GM21423 (cell line): Measurements from ENCODE around the gene CENPP.
"Not testable (repeated sequence)": the region's sequence is repeated elsewhere in the genome, so short reads cannot be mapped to it uniquely, and the experiment has no call there.

ENCODE experiments used
- ATAC-seq: cut with Tn5 transposase; IDR thresholded peaks from one replicate; pipeline ENCODE4 v1.9.1; 2021; ENCODE audit warnings: mild to moderate bottlenecking, moderate library complexity; ENCODE audit not compliant: unreplicated experiment

Gene CENPP

DNA sequence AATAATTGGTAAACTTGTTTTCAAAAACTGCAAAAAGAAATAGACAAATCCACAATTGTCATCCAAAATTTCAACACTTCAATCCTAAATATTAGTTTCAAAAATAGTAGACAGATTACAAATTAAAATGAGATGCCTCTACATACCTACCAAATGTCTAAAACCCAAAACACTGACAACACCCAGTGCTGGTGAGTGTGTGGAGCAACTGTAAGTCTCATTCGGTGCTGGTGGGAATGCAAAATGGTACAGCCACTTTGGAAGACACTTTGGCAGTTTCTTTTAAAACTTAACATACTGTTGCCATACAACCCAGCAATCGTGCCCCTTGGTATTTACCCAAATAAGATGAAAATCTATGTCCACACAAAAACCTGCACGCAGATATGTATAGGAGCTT lies 203.4 kb downstream of the CENPP start:
- ATAC-seq, result no peak

DNA sequence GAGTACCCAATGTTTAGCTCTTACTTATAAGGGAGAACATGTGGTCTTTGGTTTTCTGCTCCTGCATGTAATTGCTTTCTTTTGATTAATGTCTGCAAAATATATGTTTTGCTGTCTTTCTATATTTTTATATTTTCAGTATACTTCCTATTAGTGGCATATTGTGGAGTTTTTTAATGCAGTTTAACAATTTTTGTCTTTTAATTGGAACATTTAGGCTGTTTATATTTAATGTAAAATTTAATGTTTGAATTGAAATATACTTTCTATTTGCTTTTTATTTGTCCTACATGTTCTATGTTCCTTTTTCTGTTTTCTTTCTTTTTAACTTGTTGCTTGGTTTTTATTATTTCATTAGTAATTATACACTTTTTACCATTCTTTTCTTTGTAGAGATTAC lies 205.1 kb downstream of the CENPP start:
- no peak for ATAC-seq

GRCh38 chr9:92534204-92534603 lies 208.5 kb downstream of the CENPP start:
- no peak for ATAC-seq

DNA sequence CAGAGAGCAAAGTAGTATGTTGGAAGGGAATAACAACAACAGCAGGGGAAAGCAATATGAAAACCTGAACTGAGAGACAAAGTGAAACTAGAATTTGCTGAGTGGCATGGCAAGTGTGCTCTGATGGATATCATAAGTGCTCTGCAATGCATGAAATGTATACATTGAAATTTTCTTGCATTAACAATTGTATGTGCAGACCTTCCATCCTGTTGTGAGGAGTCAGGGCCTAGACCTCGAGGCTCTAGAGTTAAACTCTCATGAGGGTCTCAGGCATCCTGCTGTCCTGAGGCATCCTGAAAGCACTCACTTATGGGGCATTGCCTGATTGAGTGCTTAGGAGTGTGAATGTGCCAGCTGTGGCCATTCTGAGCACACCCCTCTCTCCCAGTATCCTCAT lies 208.9 kb downstream of the CENPP start:
- no peak for ATAC-seq

- no peak for ATAC-seq
Measured at GRCh38 chr9:92535940-92536850, 210.4 kb downstream of the CENPP start, which contains the start of gene ECM2. Gene ECM2, minus strand, starts transcription at chr9:92535990. Its CDS starts 13,124 bp downstream, at chr9:92522866.

DNA sequence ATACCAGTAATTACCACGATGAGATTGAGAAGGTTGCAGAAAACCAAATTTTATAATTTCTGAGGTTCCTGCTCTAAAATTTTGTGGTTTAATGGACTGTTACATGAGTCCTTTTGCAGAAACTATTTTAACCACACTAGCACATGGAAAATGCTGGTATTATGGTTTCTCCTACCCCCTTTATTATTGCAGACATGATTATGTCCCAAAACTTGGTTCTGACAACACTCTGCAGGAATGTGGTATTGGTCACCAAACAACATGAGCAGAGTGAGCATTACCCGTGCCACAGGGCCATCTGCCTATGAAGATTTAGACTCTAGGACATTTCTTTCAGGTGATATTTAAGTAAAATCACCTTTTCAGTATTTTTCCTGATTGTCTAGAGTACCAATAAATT lies 212.8 kb downstream of the CENPP start:
- no peak for ATAC-seq

DNA sequence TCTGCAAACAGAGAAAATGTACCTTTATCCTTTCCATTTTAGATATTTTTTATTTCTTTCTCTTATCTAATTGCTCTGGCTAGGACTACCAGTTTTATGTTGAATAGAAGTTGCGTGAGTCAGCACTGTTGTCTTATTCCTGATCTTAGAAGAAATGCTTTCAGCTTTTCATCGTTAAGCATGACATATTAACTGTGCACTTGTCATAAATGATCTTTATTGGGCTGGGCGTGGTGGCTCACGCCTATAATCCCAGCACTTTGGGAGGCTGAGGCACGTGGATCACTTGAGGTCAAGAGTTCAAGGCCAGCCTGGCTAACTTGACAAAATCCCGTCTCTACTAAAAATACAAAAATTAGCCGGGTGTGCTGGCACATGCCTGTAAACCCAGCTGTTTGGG lies 218.2 kb downstream of the CENPP start:
- no peak for ATAC-seq

- no peak for ATAC-seq
Measured at GRCh38 chr9:92545002-92545510, 219.3 kb downstream of the CENPP start.

DNA sequence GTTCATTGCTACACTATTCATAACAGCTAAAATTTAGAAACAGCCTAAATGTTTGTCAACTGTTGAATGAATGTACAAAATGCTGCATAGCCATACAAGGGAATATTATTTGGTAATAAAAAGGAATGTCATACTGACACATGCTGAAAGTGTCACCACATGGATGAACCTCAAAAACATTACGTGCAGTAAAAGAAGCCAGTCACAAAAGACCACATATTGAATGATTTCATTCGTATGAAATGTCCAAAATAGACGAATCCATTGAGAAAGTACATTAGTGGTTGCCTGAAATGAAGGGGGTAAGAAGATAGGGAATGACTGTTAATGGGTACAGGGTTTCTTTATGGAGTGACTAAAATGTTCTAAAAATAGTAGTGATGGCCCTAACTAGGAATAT lies 221.6 kb downstream of the CENPP start:
- ATAC-seq, result no peak

- ATAC-seq, result no peak
Measured at GRCh38 chr9:92550765-92551164, 225.0 kb downstream of the CENPP start.

DNA sequence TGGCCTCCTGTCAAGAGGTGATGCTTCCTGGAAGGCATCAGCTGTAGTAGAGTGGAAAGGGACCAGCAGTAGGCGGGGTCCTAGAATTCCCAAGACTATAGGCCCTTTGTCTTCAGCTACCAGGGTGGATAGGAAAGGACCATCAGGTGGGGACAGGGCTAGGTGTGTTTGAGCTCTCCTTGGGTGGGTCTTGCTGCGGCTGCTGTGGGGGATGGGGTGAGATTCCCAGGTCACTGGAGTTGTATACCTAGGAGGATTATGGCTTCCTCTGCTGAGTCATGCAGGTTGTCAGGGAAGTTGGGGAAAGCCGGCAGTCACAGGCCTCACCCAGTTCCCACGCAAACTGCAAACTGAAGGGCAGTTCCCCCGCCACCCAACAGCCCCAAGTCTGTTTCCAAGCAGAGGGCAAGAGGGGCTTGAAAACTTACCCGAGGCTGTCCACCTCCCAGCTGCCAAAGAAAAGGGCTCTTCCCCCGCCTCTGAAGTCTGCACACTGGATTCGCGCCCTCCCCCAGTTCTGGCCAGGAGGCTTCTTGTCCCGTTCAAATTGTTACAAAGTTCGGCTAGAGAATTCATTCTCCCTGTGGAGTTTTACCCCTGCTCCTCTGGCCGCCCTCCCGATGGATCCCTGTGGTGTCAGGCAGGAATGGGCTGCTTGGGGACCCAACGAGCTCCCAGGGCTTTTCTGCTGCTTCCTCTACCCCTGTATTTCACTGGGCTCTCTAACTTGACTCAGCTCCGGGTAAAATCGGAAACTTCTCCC lies 233.0 kb downstream of the CENPP start:
- ATAC-seq, result no peak

GRCh38 chr9:92561374-92562330 lies 235.9 kb downstream of the CENPP start:
- no peak for ATAC-seq

DNA sequence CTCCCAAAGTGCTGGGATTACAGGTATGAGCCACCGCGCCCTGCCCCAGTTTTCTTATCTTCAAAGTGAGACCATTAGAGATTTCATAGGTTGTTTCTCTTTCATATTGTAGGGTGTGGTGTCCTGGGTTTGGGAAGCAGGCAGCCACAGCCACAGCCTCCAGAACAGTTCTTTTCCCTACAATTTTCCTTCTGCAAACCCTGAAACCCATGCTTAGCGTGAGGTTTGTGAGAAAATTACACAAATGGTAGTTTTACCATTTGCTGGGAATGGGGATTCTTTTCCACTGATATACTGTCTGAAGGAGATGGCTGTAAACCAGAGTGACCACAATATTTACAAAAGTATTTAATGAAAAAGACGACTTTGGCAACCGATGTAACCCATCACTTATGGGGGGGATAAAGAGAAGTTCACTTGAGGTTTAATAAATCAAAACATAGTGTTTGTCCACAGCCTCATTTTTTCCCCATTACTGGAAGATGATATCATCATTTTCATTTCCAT lies 236.8 kb downstream of the CENPP start:
- no peak for ATAC-seq

DNA sequence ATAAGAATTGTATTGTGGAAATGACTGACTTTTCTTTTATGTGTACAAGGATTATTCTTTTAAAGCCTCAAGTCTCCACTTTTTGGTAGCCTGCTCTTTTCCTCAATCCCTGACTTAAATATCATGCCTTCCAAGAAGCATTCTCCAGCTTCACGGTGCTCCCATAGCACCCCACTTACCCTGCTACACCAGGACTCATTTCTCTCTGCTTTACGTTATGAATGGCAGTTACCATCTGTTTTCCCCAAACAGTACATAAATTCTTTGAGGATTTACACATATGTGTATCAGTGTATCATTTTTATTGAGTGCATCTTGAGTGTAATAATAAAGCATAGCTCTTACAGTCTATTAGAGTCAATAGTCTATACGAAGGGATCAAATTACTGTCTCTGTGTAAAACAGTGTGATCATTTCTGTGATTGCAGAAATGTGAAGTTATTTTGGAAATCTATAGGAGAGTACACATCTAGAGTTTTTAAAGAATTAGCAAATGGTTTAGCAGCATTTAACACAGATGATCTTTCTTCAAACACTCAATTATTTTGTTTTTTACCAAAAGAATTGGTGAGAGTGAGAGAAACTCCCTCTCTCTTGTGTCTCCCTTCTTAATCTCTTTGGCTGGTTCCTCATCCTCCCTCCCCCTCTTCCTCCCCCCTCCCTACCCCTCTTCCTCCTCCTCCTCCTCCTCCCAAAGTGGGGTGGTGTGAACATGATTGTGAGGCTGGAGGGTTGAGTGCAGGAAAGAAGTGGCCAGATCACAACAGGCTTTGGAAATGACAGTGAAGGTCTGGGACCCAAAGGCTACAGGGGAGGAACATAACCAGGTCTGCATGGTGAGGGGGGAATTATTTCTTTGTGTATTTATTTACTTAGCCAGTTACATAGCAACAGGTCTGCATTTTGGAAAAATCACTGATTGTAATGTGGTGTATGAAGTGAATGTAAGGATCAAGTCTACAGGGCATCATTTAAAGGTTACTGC lies 237.7 kb downstream of the CENPP start:
- no peak for ATAC-seq

GRCh38 chr9:92564504-92564903 lies 238.8 kb downstream of the CENPP start:
- ATAC-seq, result no peak

DNA sequence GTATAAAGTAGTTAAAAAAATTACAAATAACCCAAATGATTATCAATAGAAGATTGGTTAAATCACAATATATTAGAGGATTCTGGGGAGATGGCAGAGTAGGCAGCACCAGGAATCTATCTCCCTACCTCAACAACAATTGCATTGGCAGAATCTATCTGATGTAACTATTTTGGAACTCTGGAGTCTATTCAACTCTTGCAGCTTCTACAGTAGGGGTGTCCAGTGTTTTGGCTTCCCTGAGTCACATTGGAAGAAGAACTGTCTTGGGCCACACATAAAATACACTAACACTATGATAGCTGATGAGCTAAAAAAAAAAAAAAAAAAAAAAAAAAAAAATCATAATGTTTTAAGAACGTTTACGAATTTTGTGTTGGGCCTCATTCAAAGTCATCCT lies 239.2 kb downstream of the CENPP start:
- no peak for ATAC-seq

DNA sequence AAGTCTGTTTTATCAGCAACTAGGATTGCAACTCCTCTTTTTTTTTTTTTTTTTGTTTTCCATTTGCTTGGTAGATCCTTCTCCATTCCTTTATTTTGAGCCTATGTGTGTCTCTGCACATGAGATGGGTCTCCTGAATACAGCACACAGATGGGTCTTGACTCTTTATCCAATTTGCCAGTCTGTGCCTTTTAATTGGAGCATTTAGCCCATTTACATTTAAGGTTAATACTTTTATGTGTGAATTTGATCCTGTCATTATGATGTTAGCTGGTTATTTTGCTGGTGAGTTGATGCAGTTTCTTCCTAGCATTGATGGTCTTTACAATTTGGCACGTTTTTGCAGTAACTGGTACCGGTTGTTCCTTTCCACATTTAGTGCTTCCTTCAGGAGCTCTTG lies 246.1 kb downstream of the CENPP start:
- not testable (repeated sequence) for ATAC-seq

DNA sequence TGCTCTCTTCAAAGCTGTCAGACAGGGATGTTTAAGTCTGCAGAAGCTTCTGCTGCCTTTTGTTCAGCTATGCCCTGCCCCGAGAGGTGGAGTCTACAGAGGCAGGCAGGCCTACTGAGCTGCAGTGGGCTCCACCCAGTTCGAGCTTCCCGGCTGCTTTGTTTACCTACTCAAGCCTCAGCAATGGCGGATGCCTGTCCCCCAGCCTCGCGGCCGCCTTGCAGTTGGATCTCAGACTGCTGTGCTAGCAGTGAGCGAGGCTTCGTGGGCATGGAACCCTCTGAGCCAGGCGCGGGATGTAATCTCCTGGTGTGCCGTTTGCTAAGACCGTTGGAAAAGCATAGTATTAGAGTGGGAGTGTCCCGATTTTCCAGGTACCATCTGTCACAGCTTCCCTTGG lies 247.9 kb downstream of the CENPP start:
- not testable (repeated sequence) for ATAC-seq

DNA sequence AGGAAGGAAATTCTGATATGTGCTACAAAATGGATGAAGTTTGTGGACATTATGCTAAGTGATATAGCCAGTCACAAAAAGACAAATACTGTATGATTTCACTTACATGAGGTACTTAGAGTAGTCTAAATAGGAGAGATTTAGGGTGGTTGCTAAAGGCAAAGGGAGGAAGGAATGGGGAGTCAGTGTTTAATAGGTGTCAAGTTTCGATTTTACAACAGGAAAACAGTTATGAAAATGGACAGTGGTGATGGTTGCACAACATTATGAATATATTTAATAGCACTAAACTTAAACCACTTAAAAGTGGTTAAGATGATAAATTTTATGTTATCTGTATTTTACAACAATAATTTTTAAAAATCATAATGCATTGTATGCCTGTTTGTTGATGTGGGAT lies 250.4 kb downstream of the CENPP start:
- no peak for ATAC-seq
